NCI-H82 treated with DMSO at 0.1 percent for 48 hours (cell line): ENCODE data around the gene SKA2.
"Not testable (repeated sequence)": the region's sequence is repeated elsewhere in the genome, so short reads cannot be mapped to it uniquely, and the experiment has no call there.

Source experiments
- DNase-seq: peaks from one replicate; lab custom pipeline; 2025; ENCODE audit not compliant: unreplicated experiment; lab: John Stamatoyannopoulos, UW

The SKA2 gene

GRCh38 chr17:59154721-59155438 lies at the start of gene SKA2:
SKA2 (minus strand) TSS chr17:59155186; CDS start chr17:59155163, 23 bp downstream.
- peak; percentile 84 for DNase-seq

GRCh38 chr17:59202320-59202719 lies 47.3 kb upstream of the SKA2 start:
- DNase-seq: no peak

DNA sequence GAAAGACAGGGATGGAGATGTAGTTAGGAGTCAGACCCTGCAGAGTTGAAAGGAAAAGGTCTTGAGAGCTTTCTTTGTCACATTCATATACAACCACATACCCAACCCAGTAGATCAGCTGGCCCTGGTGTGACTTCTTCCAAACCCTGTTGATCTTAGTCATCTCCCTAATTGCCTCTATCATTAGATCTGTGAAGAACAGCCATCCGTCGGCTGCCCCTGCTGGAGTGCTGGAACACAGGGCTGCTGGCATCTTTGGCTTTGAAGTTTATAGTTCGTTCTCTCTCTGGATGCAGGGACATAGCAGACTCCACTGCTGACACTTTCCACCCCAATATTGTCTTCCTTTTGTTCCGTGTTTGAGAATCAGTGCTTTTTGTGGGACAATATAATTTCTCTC lies 44.4 kb upstream of the SKA2 start:
- DNase-seq: no peak

DNA sequence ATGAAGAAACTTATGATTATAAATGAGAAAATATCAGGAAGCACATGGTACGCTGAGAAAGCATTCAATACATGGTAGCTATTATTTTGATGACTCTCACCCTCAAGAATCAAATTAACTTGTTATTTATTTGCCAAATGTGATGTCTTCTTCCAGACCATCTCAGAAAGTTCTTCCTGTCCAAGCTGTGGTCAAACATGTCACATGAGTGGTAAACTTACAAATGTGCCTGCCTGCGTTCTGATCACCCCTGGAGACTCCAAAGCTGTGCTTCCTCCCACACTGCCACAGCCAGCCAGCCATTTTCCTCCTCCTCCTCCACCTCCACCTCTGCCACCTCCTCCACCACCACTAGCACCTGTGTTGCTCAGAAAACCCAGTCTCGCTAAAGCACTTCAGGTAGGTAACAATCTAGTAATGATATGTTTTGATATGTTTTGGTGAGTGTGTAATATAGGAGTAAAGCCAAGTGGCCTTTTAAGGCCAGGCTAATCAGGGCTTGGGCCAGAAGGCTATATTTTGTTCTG lies 38.4 kb upstream of the SKA2 start:
- no peak for DNase-seq

- no peak for DNase-seq
Observed at GRCh38 chr17:59190806-59191205, 35.8 kb upstream of the SKA2 start.

GRCh38 chr17:59186850-59187249 lies 31.9 kb upstream of the SKA2 start:
- DNase-seq: no peak

DNA sequence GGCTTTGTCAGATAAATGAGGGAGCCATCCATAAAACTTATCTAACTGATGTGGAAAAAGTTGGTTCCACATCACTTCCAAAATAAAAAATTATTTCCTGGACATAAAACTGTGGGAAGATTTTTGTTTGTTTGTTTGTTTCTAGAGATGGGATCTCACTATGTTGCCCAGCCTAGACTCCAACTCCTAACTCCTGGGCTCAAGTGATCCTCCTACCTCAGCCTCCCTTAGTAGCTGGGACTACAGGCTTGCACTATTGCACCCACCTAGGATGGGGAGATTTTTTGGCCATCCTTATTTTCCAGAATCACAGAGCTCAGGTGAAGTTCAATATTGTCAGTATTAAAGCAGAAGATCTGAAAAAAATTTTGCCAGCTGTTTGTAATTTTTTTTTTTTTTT lies 31.0 kb upstream of the SKA2 start:
- no peak for DNase-seq

GRCh38 chr17:59181481-59181880 lies 26.5 kb upstream of the SKA2 start:
- DNase-seq: no peak

DNA sequence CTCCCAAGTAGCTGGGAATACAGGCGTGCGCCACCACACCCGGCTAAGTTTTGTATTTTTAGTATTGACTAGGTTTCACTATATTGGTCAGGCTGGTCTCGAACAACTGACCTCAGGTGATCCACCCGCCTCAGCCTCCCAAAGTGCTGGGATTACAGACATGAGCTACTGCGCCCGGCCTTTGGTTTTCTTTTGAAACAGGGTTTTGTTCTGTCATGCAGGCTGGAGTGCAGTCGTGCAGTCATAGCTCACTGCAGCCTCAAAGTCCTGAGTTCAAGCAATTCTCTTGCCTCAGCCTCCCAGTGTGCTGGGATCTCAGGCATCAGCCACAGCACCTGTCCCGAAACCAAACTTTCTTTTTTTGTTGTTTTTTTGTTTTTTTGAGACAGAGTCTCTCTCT lies 25.6 kb upstream of the SKA2 start:
- no peak for DNase-seq

- not testable (repeated sequence) for DNase-seq
Observed at GRCh38 chr17:59179601-59180000, 24.6 kb upstream of the SKA2 start.

DNA sequence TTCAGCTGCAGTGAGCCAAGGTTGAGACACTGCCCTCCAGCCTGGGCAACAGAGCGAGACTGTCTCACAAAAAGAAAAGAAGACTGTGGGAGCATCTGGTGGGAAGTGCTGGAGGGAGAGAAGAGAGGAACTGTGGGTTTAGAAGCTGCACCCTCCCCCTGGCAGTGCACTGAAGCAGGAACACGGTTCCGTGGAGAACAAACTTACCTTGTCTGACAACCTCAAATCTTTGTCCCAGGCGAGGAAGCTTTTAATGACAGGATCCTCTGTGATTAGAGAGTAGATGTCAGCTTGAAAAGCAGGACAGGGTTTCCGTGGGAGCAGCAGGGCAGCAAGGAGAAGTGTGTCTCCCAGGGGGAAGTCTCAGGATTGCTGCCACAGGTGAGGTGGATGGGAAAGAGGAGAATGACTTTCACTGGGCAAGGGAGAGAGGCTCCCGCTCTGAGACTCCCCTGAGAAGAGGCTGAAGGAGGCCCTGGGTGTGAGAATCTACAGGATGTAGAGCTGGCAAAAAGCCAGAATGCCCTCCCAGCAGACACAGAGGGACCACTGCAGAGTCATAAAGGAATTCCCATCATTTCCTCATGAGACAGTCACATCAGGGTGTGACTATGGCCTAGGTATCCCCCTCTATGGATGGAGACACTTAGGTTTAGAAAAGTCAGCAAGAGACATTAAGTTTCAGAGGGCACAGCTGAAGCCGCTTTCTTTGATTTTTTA lies 23.4 kb upstream of the SKA2 start:
- no peak for DNase-seq

DNA sequence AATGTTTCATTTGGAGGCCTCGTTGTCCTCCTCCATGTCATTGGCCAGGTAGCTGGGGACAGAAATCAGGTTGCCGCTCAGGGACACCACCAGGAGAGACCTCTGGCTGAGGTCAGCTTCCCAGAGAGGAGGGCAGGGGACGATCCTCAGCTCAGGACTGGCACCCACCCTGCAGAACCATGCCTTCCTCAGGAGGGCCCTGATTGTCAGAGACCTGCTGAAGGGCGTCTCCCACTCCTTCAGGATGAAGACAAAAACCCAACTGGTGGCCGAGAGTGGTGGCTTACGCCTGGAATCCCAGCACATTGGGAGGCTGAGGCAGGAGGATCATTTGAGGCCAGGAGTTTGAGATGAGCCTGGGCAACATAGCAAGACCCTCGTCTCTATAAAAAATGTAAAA lies 20.1 kb upstream of the SKA2 start:
- no peak for DNase-seq

- DNase-seq: no peak
Observed at GRCh38 chr17:59174671-59175070, 19.7 kb upstream of the SKA2 start.

DNA sequence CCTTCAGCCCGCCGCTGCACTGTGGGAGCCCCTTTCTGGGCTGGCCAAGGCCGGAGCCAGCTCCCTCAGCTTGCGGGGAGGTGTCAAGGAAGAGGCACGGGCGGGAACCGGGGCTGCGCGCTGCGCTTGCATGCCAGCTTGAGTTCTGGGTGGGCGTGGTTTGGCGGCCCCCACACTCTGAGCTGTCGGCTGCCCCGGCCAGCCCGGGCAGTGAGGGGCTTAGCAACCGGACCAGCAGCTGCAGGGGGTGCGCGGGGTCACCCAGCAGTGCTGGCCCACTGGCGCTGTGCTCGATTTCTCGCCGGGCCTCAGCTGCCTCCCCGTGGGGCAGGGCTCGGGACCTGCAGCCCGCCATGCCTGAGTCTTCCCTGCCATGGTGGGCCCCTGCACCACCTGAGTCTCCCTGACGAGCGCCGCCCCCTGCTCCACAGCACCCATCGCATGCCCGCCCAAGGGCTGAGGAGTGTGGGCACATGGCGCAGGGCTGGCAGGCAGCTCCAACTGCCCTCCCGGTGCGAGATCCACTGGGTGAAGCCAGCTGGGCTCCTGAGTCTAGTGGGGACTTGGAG lies 17.5 kb upstream of the SKA2 start:
- DNase-seq: no peak

DNA sequence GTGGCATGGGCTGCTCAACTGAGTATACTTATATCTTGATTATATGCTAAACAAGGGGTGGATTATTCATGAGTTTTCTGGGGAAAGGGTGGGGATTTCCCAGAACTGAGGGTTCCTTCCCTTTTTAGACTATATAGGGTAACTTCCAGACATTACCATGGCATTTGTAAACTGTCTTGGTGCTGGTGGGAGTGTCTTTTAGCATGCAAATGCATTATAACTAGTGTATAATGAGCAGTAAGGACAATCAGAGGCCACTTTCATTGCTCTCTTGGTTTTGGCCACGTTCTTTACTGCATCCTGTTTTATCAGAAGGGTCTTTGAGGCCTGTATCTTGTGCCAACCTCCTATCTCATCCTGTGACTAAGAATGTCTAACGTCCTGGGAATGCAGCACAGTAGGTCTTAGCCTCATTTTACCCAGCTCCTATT lies 12.6 kb upstream of the SKA2 start:
- no peak for DNase-seq

DNA sequence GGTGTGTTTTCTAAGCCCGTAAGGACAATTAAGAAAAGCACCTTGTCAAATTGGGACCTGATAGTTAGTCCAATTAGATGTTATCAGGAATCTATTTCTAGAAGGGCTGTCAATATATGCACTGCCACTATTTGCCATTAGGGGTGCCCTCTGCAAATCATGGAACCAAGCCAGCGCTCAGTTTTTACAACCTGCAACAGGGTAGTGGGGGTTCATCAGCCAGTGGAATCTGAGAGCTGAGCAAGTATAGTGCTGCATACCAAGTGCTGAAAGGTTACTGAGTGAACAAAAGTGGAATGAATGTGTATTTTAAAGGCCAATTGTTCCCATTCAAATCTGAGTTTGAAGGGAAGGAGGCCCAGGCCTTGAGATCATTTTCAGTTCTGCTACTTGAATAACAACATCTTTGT lies 11.0 kb upstream of the SKA2 start:
- peak; percentile 15 for DNase-seq

- DNase-seq: no peak
Observed at GRCh38 chr17:59161477-59161876, 6.5 kb upstream of the SKA2 start.

GRCh38 chr17:59160157-59161025 lies 5.4 kb upstream of the SKA2 start:
- no peak for DNase-seq

- peak; percentile 100 for DNase-seq
Observed at GRCh38 chr17:59155439-59156177, 622 bp upstream of the SKA2 start, which contains the start of gene PRR11. PRR11 (plus strand) TSS chr17:59155746; CDS start chr17:59169753, 14,007 bp downstream.

DNA sequence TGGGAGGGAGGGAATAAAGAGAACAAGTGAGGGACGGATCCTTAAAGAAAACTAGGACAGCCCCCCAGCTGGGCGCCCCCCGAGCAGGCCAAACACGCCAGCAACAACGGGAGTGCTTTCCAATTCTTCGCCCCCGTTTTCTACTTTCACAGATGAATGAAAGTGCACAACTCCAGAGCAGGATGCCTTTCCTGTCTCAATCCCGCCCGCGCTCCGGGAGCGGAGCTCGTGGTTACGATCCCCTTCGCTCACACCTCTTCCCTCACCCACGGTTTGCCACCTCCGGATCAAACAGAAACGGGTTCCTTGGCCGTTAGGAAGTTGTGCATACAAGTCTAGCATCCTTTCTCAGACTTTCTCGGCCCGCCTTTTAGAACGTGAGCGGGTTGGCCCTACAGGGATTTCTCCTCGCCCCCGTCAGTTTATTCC lies 680 bp downstream of the SKA2 start:
- DNase-seq: peak; percentile 54
